GM18499 (cell line): ENCODE data around the gene UNC93B1.
"Not testable (repeated sequence)": the region's sequence is repeated elsewhere in the genome, so short reads cannot be mapped to it uniquely, and the experiment has no call there.

Experiments
- ATAC-seq: cut with Tn5 transposase; IDR thresholded peaks from one replicate; pipeline ENCODE4 v1.9.1; 2021; ENCODE audit warnings: moderate number of reproducible peaks; ENCODE audit not compliant: insufficient read depth, unreplicated experiment

Gene UNC93B1

GRCh38 chr11:67996051-67996450 is 7.8 kb downstream of the UNC93B1 start:
- no peak for ATAC-seq

- not testable (repeated sequence) for ATAC-seq
These were observed 8.3 kb downstream of the UNC93B1 start for GRCh38 chr11:67995579-67995978.

- ATAC-seq, result not testable (repeated sequence)
These were observed 8.8 kb downstream of the UNC93B1 start for GRCh38 chr11:67995129-67995528.

GRCh38 chr11:67994387-67994786 is 9.5 kb downstream of the UNC93B1 start:
- not testable (repeated sequence) for ATAC-seq

GRCh38 chr11:67993821-67994220 is 10.1 kb downstream of the UNC93B1 start:
- not testable (repeated sequence) for ATAC-seq

- not testable (repeated sequence) for ATAC-seq
These were observed 12.4 kb downstream of the UNC93B1 start for GRCh38 chr11:67991347-67992121.

- not testable (repeated sequence) for ATAC-seq
These were observed 13.2 kb downstream of the UNC93B1 start for GRCh38 chr11:67990546-67991346.

- ATAC-seq, result not testable (repeated sequence)
These were observed 18.6 kb downstream of the UNC93B1 start for GRCh38 chr11:67985302-67985701.

GRCh38 chr11:67983951-67984350 is 19.9 kb downstream of the UNC93B1 start:
- no peak for ATAC-seq

GRCh38 chr11:67982255-67982857 is 21.5 kb downstream of the UNC93B1 start:
- ATAC-seq, result not testable (repeated sequence)

- ATAC-seq, result not testable (repeated sequence)
These were observed 22.7 kb downstream of the UNC93B1 start for GRCh38 chr11:67981226-67981625.

- not testable (repeated sequence) for ATAC-seq
These were observed 25.0 kb downstream of the UNC93B1 start for GRCh38 chr11:67978766-67979418.

- not testable (repeated sequence) for ATAC-seq
These were observed 29.2 kb downstream of the UNC93B1 start for GRCh38 chr11:67974746-67975145.

GRCh38 chr11:67965830-67966348 is 38.0 kb downstream of the UNC93B1 start:
- not testable (repeated sequence) for ATAC-seq

GRCh38 chr11:67964746-67965145 is 39.2 kb downstream of the UNC93B1 start:
- ATAC-seq, result not testable (repeated sequence)

GRCh38 chr11:67963879-67964278 is 40.0 kb downstream of the UNC93B1 start:
- not testable (repeated sequence) for ATAC-seq

GRCh38 chr11:67963217-67963616 is 40.7 kb downstream of the UNC93B1 start:
- ATAC-seq, result not testable (repeated sequence)

GRCh38 chr11:67956236-67956635 is 47.7 kb downstream of the UNC93B1 start:
- ATAC-seq, result not testable (repeated sequence)

GRCh38 chr11:67955461-67956007 is 48.4 kb downstream of the UNC93B1 start:
- not testable (repeated sequence) for ATAC-seq

- ATAC-seq, result not testable (repeated sequence)
These were observed 48.9 kb downstream of the UNC93B1 start for GRCh38 chr11:67954971-67955370.
